Loucy (cell line): ENCODE measurements around the gene BCL2.

ENCODE experiments used
- H2AFZ ChIP-seq: fragments of 200-600 bp; sonication (generic); 2 replicates; pipeline ENCODE4 v1.6.0; 2016; ENCODE audit warnings: antibody characterized with exemption, mild to moderate bottlenecking, low read length, moderate library complexity
- H3F3A ChIP-seq: fragments of 200-600 bp; 2 replicates; pipeline ENCODE4 v1.6.0; 2016; ENCODE audit warnings: antibody characterized with exemption, low read depth, mild to moderate bottlenecking
- H3K27me3 ChIP-seq: fragments of 200-600 bp; sonication (generic); 2 replicates; pipeline ENCODE4 v1.6.1; 2014; ENCODE audit warnings: low read length, mild to moderate bottlenecking; ENCODE audit not compliant: insufficient read depth, poor library complexity, severe bottlenecking
- H3K36me3 ChIP-seq: fragments of 200-600 bp; sonication (generic); 2 replicates; pipeline ENCODE4 v1.6.1; 2016; ENCODE audit warnings: low read length; ENCODE audit not compliant: insufficient read depth
- H3K4me1 ChIP-seq: fragments of 200-600 bp; sonication (generic); 2 replicates; pipeline ENCODE4 v1.5.1; 2014; ENCODE audit warnings: low read length, mild to moderate bottlenecking; ENCODE audit not compliant: insufficient read depth, poor library complexity, severe bottlenecking
- H3K4me2 ChIP-seq: fragments of 200-600 bp; sonication (generic); 2 replicates; pipeline ENCODE4 v1.6.0; 2014; ENCODE audit warnings: antibody characterized with exemption, low read length, low read depth, mild to moderate bottlenecking; ENCODE audit not compliant: poor library complexity, severe bottlenecking
- H3K4me3 ChIP-seq: fragments of 200-600 bp; sonication (generic); 2 replicates; pipeline ENCODE4 v1.5.1; 2014; ENCODE audit warnings: low read length, mild to moderate bottlenecking, mixed read lengths; ENCODE audit not compliant: poor library complexity, severe bottlenecking
- H3K79me2 ChIP-seq: fragments of 200-600 bp; sonication (generic); 2 replicates; pipeline ENCODE4 v1.6.1; 2014; ENCODE audit warnings: low read length; ENCODE audit not compliant: insufficient read depth
- H3K9ac ChIP-seq: fragments of 200-600 bp; sonication (generic); 2 replicates; pipeline ENCODE4 v1.6.0; 2014; ENCODE audit warnings: mild to moderate bottlenecking, low read depth, low read length, moderate library complexity; ENCODE audit not compliant: poor library complexity, severe bottlenecking
- H3K9me2 ChIP-seq: fragments of 200-600 bp; sonication (generic); replicated peaks from 2 replicates; pipeline ENCODE4 v1.6.1; 2016; ENCODE audit warnings: low read depth, low read length, mixed read lengths
- H3K9me3 ChIP-seq: fragments of 200-600 bp; sonication (generic); 2 replicates; pipeline ENCODE4 v1.6.1; 2014; ENCODE audit warnings: mild to moderate bottlenecking, antibody characterized with exemption, low read length, low read depth; ENCODE audit not compliant: insufficient read depth
- H4K20me1 ChIP-seq: fragments of 200-600 bp; sonication (generic); 2 replicates; pipeline ENCODE4 v1.6.0; 2014; ENCODE audit warnings: antibody characterized with exemption, low read length, mild to moderate bottlenecking; ENCODE audit not compliant: insufficient read depth, poor library complexity, severe bottlenecking
- CTCF ChIP-seq: fragments of 200-600 bp; sonication (generic); conservative IDR thresholded peaks from 2 replicates; pipeline ENCODE4 v1.5.1; 2014; ENCODE audit warnings: mild to moderate bottlenecking, antibody characterized with exemption, low read length
- EZH2phosphoT487 ChIP-seq: fragments of 200-600 bp; IDR thresholded peaks from 2 replicates; pipeline ENCODE4 v1.6.1; 2018; ENCODE audit warnings: antibody characterized with exemption, mild to moderate bottlenecking, moderate library complexity, borderline replicate concordance

BCL2 gene

GRCh38 chr18:63169853-63170252 is 149.7 kb downstream of the BCL2 start:
- no peaks in the 10 kb centered on the region for H3K27me3 ChIP-seq
- H3K79me2 ChIP-seq, result peaks cover 16% of the 10 kb centered on the region
- H3K36me3 ChIP-seq, result no peaks in the 10 kb centered on the region
- H2AFZ ChIP-seq, result no peak overlapping the region
- no peak overlapping the region for H3K4me3 ChIP-seq
- no peaks in the 10 kb centered on the region for H3K4me1 ChIP-seq
- no peaks in the 10 kb centered on the region for H3K9me3 ChIP-seq
- no peak overlapping the region for H3K9ac ChIP-seq
- H4K20me1 ChIP-seq, result no peaks in the 10 kb centered on the region
- H3K4me2 ChIP-seq, result no peak overlapping the region
- TF ChIP-seq EZH2phosphoT487 (no peak), CTCF (no peak)
- no peaks in the 10 kb centered on the region for H3F3A ChIP-seq
- no peaks in the 10 kb centered on the region for H3K9me2 ChIP-seq

- Histone ChIP-seq H4K20me1 (no peaks in the 10 kb centered on the region), H3K4me2 (no peak overlapping the region), H3K9me3 (no peaks in the 10 kb centered on the region), H3K79me2 (peaks cover 20% of the 10 kb centered on the region), H3K36me3 (no peaks in the 10 kb centered on the region), H3K9ac (no peak overlapping the region), H3F3A (no peaks in the 10 kb centered on the region), H3K4me3 (no peak overlapping the region), H2AFZ (no peak overlapping the region), H3K4me1 (peaks cover 5% of the 10 kb centered on the region), H3K9me2 (no peaks in the 10 kb centered on the region), H3K27me3 (no peaks in the 10 kb centered on the region)
- no peak for TF ChIP-seq EZH2phosphoT487
- no peak for TF ChIP-seq CTCF
These were observed 151.3 kb downstream of the BCL2 start for GRCh38 chr18:63168287-63168686.

GRCh38 chr18:63166142-63166541 is 153.4 kb downstream of the BCL2 start:
- no peak overlapping the region for H3K4me2 ChIP-seq
- peaks cover 25% of the 10 kb centered on the region; the same call in 1 of the 2 replicates for H3K79me2 ChIP-seq
- no peaks in the 10 kb centered on the region for H3K27me3 ChIP-seq
- no peaks in the 10 kb centered on the region for H3K9me2 ChIP-seq
- no peaks in the 10 kb centered on the region for H3F3A ChIP-seq
- TF ChIP-seq EZH2phosphoT487 (no peak), CTCF (no peak)
- no peaks in the 10 kb centered on the region for H3K9me3 ChIP-seq
- H3K36me3 ChIP-seq, result no peaks in the 10 kb centered on the region
- no peaks in the 10 kb centered on the region for H4K20me1 ChIP-seq
- H3K4me1 ChIP-seq, result peaks cover 20% of the 10 kb centered on the region
- no peak overlapping the region for H2AFZ ChIP-seq
- no peak overlapping the region for H3K4me3 ChIP-seq
- H3K9ac ChIP-seq, result no peak overlapping the region
